KBM-7 (cell line): ENCODE data around the gene ZSWIM6.

Experiments
- DNase-seq: peaks from one replicate; pipeline ENCODE4 v3.0.0-alpha.2; 2015
- in situ Hi-C: fragments of 300-500 bp; cut with MboI; formaldehyde crosslinking; loops from 2 replicates; pipeline ENCODE4 v1.14.3; 2020; ENCODE audit warnings: low sequenced_read_pairs, low pct_unique_long_range_greater_than_20kb, mixed read lengths

ZSWIM6 gene

GRCh38 chr5:61331407-61332357 lies at the start of gene ZSWIM6:
Gene ZSWIM6 (plus strand): TSS chr5:61332258. CDS start chr5:61332273, 15 bp downstream.
- DNase-seq: peak; percentile 94
- in situ Hi-C loops: no loop called here

- in situ Hi-C loops: no loop called here
These were observed 48.6 kb upstream of the ZSWIM6 start for GRCh38 chr5:61283471-61283870.

GRCh38 chr5:61285531-61285930 lies 46.5 kb upstream of the ZSWIM6 start:
- in situ Hi-C loops: no loop called here
- no peak for DNase-seq

More at GRCh38 chr5:61283471-61283870, 48.6 kb upstream of the ZSWIM6 start:
- DNase-seq: no peak

GRCh38 chr5:61286446-61287132 lies 45.5 kb upstream of the ZSWIM6 start:
- DNase-seq: no peak
- in situ Hi-C loops: no loop called here

GRCh38 chr5:61287474-61287873 lies 44.6 kb upstream of the ZSWIM6 start:
- no peak for DNase-seq
- in situ Hi-C loops: no loop called here

- no peak for DNase-seq
- in situ Hi-C loops: no loop called here
These were observed 42.8 kb upstream of the ZSWIM6 start for GRCh38 chr5:61289241-61289640.

GRCh38 chr5:61289669-61290306 lies 42.3 kb upstream of the ZSWIM6 start:
- DNase-seq: peak; percentile 38
- in situ Hi-C loops: no loop called here

GRCh38 chr5:61290791-61291210 lies 41.3 kb upstream of the ZSWIM6 start:
- in situ Hi-C loops: no loop called here
- no peak for DNase-seq

GRCh38 chr5:61292062-61292657 lies 39.9 kb upstream of the ZSWIM6 start:
- no peak for DNase-seq
- in situ Hi-C loops: no loop called here

GRCh38 chr5:61293071-61293470 lies 39.0 kb upstream of the ZSWIM6 start:
- in situ Hi-C loops: no loop called here
- DNase-seq: no peak

GRCh38 chr5:61293873-61294272 lies 38.2 kb upstream of the ZSWIM6 start:
- in situ Hi-C loops: no loop called here
- no peak for DNase-seq

GRCh38 chr5:61295365-61295764 lies 36.7 kb upstream of the ZSWIM6 start:
- DNase-seq: no peak
- in situ Hi-C loops: no loop called here

GRCh38 chr5:61298066-61298465 lies 34.0 kb upstream of the ZSWIM6 start:
- DNase-seq: no peak
- in situ Hi-C loops: no loop called here

GRCh38 chr5:61298580-61298979 lies 33.5 kb upstream of the ZSWIM6 start:
- in situ Hi-C loops: no loop called here
- no peak for DNase-seq

- DNase-seq: no peak
- in situ Hi-C loops: no loop called here
These were observed 32.8 kb upstream of the ZSWIM6 start for GRCh38 chr5:61299261-61299681.

GRCh38 chr5:61301341-61302199 lies 30.5 kb upstream of the ZSWIM6 start:
- in situ Hi-C loops: no loop called here
- no peak for DNase-seq

- DNase-seq: no peak
- in situ Hi-C loops: no loop called here
These were observed 29.9 kb upstream of the ZSWIM6 start for GRCh38 chr5:61302200-61302563.

- no peak for DNase-seq
- in situ Hi-C loops: no loop called here
These were observed 28.7 kb upstream of the ZSWIM6 start for GRCh38 chr5:61303346-61303745.
